Activated T-helper 1 cell treated with anti-CD3 and anti-CD28 coated beads, Interleukin-12 subunit alpha, Interleukin-12 subunit beta, Interleukin-2, Interleukin-4 antibody, amounts not matched to agents 30 ng/mL and 10 ng/mL and 1 ng/mL, durations not matched to agents 14 hours and 24 hours and 36 hours (primary cell): ENCODE results near the gene CRADD. TPM values are rescaled to one million over a fixed set of nuclear protein-coding genes. Genes with fewer than 3 reads are reported as not detected.
A peak's percentile ranks its signal among the peaks of the same experiment; 100 is the strongest.

Experiments used
- DNase-seq: peaks from one replicate; pipeline ENCODE4 v3.0.0; 2021; ENCODE audit warnings: low spot score
- H3K27ac Mint-ChIP-seq: one replicate; pipeline ENCODE4 v1.8.0; 2021; ENCODE audit warnings: mild to moderate bottlenecking, mixed read lengths
- H3K27me3 Mint-ChIP-seq: one replicate; pipeline ENCODE4 v1.8.0; 2022; ENCODE audit warnings: mild to moderate bottlenecking, moderate library complexity, mixed read lengths; ENCODE audit not compliant: insufficient read depth
- H3K36me3 Mint-ChIP-seq: one replicate; pipeline ENCODE4 v1.8.0; 2021; ENCODE audit warnings: low read depth, mixed read lengths
- H3K4me1 Mint-ChIP-seq: one replicate; pipeline ENCODE4 v1.8.0; 2021; ENCODE audit warnings: low read depth, mixed read lengths
- H3K4me3 Mint-ChIP-seq: one replicate; pipeline ENCODE4 v1.8.0; 2021; ENCODE audit warnings: mild to moderate bottlenecking, moderate library complexity, mixed read lengths
- H3K9me3 Mint-ChIP-seq: one replicate; pipeline ENCODE4 v1.8.0; 2021; ENCODE audit warnings: mixed read lengths
- intact Hi-C: fragments of 100-400 bp; cut with micrococcal nuclease; formaldehyde crosslinking; loops from one replicate; pipeline ENCODE4 v1.15.1; 2024
- total RNA-seq: library from RNA; stranded (reverse); gene quantifications from 2 replicates; pipeline ENCODE4 v1.2.3, GENCODE V29; 2022

Gene CRADD
- total RNA-seq, 1 donor from 2014 or later = 11.2 TPM

- H3K9me3 Mint-ChIP-seq = peaks cover 12% of the 10 kb centered on the region
- H3K4me1 Mint-ChIP-seq = peaks cover 18% of the 10 kb centered on the region
- no peak overlapping the region for H3K4me3 Mint-ChIP-seq
- H3K27me3 Mint-ChIP-seq = peaks cover 8% of the 10 kb centered on the region
- H3K27ac Mint-ChIP-seq = no peak overlapping the region
- intact Hi-C loops = no loop called here
- H3K36me3 Mint-ChIP-seq = peaks cover 4% of the 10 kb centered on the region
- DNase-seq = no peak
These were observed 82.4 kb downstream of the CRADD start for GRCh38 chr12:93759512-93760081.

GRCh38 chr12:93760275-93760875, 83.2 kb downstream of the CRADD start:
- DNase-seq = no peak
- H3K27me3 Mint-ChIP-seq = peaks cover 8% of the 10 kb centered on the region
- intact Hi-C loops = no loop called here
- H3K27ac Mint-ChIP-seq = no peak overlapping the region
- H3K9me3 Mint-ChIP-seq = peaks cover 4% of the 10 kb centered on the region
- peaks cover 2% of the 10 kb centered on the region for H3K36me3 Mint-ChIP-seq
- no peak overlapping the region for H3K4me3 Mint-ChIP-seq
- peaks cover 18% of the 10 kb centered on the region for H3K4me1 Mint-ChIP-seq

GRCh38 chr12:93762059-93762719, 85.0 kb downstream of the CRADD start:
- no peak overlapping the region for H3K27ac Mint-ChIP-seq
- no peaks in the 10 kb centered on the region for H3K9me3 Mint-ChIP-seq
- peaks cover 22% of the 10 kb centered on the region for H3K4me1 Mint-ChIP-seq
- H3K36me3 Mint-ChIP-seq = peaks cover 2% of the 10 kb centered on the region
- H3K27me3 Mint-ChIP-seq = peaks cover 8% of the 10 kb centered on the region
- intact Hi-C loops = no loop called here
- no peak for DNase-seq
- no peak overlapping the region for H3K4me3 Mint-ChIP-seq

- H3K27me3 Mint-ChIP-seq = peaks cover 8% of the 10 kb centered on the region
- peaks cover 30% of the 10 kb centered on the region for H3K4me1 Mint-ChIP-seq
- no peaks in the 10 kb centered on the region for H3K9me3 Mint-ChIP-seq
- H3K27ac Mint-ChIP-seq = no peak overlapping the region
- intact Hi-C loops = no loop called here
- peaks cover 2% of the 10 kb centered on the region for H3K36me3 Mint-ChIP-seq
- no peak overlapping the region for H3K4me3 Mint-ChIP-seq
- no peak for DNase-seq
These were observed 85.9 kb downstream of the CRADD start for GRCh38 chr12:93762912-93763553.

GRCh38 chr12:93763746-93764147, 86.6 kb downstream of the CRADD start:
- Mint-ChIP-seq H3K27ac (no peak overlapping the region), H3K36me3 (peaks cover 2% of the 10 kb centered on the region), H3K4me3 (no peak overlapping the region), H3K4me1 (peaks cover 37% of the 10 kb centered on the region), H3K27me3 (peaks cover 8% of the 10 kb centered on the region), H3K9me3 (no peaks in the 10 kb centered on the region)
- intact Hi-C loops = no loop called here
- no peak for DNase-seq

- Mint-ChIP-seq H3K9me3 (peaks cover 7% of the 10 kb centered on the region), H3K4me3 (no peak overlapping the region), H3K4me1 (peaks cover 28% of the 10 kb centered on the region), H3K36me3 (peaks cover 5% of the 10 kb centered on the region), H3K27ac (no peak overlapping the region), H3K27me3 (peaks cover 6% of the 10 kb centered on the region)
- no peak for DNase-seq
- intact Hi-C loops = loop anchor here (2.0 to 5.0 kb wide), 4 partner anchors 18 to 264 kb away; no protein-coding TSS in a partner anchor
These were observed 89.2 kb downstream of the CRADD start for GRCh38 chr12:93766371-93766770.

- Mint-ChIP-seq H3K27ac (no peak overlapping the region), H3K27me3 (peaks cover 6% of the 10 kb centered on the region), H3K4me3 (peak overlapping the region; percentile 0), H3K36me3 (peaks cover 5% of the 10 kb centered on the region), H3K9me3 (peaks cover 7% of the 10 kb centered on the region), H3K4me1 (peaks cover 34% of the 10 kb centered on the region)
- peak; percentile 40 for DNase-seq
- intact Hi-C loops = loop anchor here (1.0 to 5.0 kb wide), 8 partner anchors 18 to 335 kb away; no protein-coding TSS in a partner anchor
These were observed 89.8 kb downstream of the CRADD start for GRCh38 chr12:93766796-93767523.

GRCh38 chr12:93767524-93767863, 90.3 kb downstream of the CRADD start:
- H3K9me3 Mint-ChIP-seq = peaks cover 7% of the 10 kb centered on the region
- H3K27me3 Mint-ChIP-seq = peaks cover 6% of the 10 kb centered on the region
- intact Hi-C loops = loop anchor here (1.0 to 5.0 kb wide), 8 partner anchors 17 to 335 kb away; no protein-coding TSS in a partner anchor
- peak overlapping the region; percentile 0 for H3K4me3 Mint-ChIP-seq
- H3K27ac Mint-ChIP-seq = no peak overlapping the region
- peaks cover 5% of the 10 kb centered on the region for H3K36me3 Mint-ChIP-seq
- DNase-seq = no peak
- H3K4me1 Mint-ChIP-seq = peaks cover 39% of the 10 kb centered on the region

GRCh38 chr12:93772003-93772700, 95.0 kb downstream of the CRADD start:
- H3K9me3 Mint-ChIP-seq = peaks cover 14% of the 10 kb centered on the region
- H3K27me3 Mint-ChIP-seq = peaks cover 3% of the 10 kb centered on the region
- H3K4me3 Mint-ChIP-seq = no peak overlapping the region
- intact Hi-C loops = no loop called here
- H3K36me3 Mint-ChIP-seq = peaks cover 15% of the 10 kb centered on the region
- H3K4me1 Mint-ChIP-seq = peaks cover 55% of the 10 kb centered on the region
- no peak overlapping the region for H3K27ac Mint-ChIP-seq
- no peak for DNase-seq

- peaks cover 3% of the 10 kb centered on the region for H3K27me3 Mint-ChIP-seq
- H3K36me3 Mint-ChIP-seq = peaks cover 15% of the 10 kb centered on the region
- H3K4me3 Mint-ChIP-seq = no peak overlapping the region
- H3K27ac Mint-ChIP-seq = no peak overlapping the region
- peaks cover 46% of the 10 kb centered on the region for H3K4me1 Mint-ChIP-seq
- peaks cover 14% of the 10 kb centered on the region for H3K9me3 Mint-ChIP-seq
- intact Hi-C loops = loop anchor here (1.0 kb wide), 1 partner anchor 11 kb away; no protein-coding TSS in a partner anchor
- no peak for DNase-seq
These were observed 96.1 kb downstream of the CRADD start for GRCh38 chr12:93773122-93773871.

GRCh38 chr12:93776581-93777018, 99.4 kb downstream of the CRADD start:
- Mint-ChIP-seq H3K4me3 (no peak overlapping the region), H3K4me1 (peaks cover 57% of the 10 kb centered on the region)
- intact Hi-C loops = no loop called here

More at GRCh38 chr12:93776581-93777018, 99.4 kb downstream of the CRADD start:
- Mint-ChIP-seq H3K9me3 (peaks cover 10% of the 10 kb centered on the region), H3K27ac (no peak overlapping the region), H3K27me3 (no peaks in the 10 kb centered on the region), H3K36me3 (peaks cover 15% of the 10 kb centered on the region)
- no peak for DNase-seq
